GM10266 (cell line): ENCODE measurements around the gene GMEB2.
"Not testable (repeated sequence)": the region's sequence is repeated elsewhere in the genome, so short reads cannot be mapped to it uniquely, and the experiment has no call there.

Experiments used
- DNase-seq: peaks from one replicate; pipeline ENCODE4 v3.0.0; 2012; ENCODE audit errors: extremely low spot score
- TF ChIP-seq, protein P1 (sequence below): IDR thresholded peaks from 2 replicates; pipeline ENCODE4 v1.5.1; 2012; ENCODE audit warnings: mild to moderate bottlenecking, low read depth; ENCODE audit not compliant: control insufficient read depth, insufficient read depth; ENCODE audit errors: missing control alignments

Gene GMEB2

DNA sequence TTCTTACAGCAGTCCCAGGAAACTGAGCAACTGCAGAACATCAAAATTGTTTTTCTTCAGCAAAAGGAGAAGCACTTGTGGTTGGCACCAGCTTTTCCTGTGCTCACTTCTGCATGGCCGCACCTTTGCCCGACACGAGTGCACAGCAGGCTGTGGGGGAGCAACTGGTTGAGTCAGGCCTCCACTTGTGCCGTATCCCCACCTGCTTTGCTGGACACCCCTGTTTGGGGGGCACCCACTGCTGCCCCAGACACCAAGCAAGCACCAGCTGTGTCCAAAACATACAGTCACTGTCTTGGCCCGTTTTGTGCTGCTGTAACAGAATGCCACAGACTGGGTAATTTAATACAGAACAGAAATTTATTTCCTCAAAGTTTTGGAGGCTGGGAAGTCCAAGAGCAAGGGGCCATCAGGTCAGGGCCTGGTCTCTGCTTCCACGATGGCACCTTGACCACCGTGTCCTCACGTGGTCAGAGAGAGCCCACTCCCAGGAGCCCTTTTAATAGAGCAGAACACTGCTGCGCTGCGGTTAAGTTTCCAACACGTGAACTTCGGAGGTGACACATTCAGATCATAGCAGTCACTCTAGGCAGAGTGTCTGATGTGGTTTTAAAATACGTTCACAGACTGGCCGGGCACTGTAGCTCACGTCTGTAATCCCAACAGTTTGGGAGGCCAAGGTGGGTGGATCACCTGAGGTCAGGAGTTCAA, 8.7 kb upstream of the GMEB2 start:
- no peak for DNase-seq

DNA sequence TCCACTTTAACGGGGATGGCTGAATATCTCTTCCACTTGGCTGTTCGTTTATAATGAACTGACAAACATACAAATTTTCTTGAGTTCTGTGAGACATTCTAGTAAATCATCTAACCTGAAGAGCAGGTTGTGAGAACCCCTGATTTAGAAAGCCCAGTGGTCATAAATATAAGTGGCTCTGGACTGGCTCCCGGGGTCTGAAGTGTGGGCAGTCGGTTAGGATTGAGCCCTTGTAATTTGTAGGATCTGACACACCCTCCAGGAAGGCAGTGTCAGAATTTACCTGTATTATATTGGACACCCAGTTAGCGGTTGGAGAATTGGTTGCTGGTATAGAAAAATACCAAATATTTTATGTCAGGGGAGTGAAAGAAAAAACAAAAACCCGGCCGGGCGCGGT, 6.8 kb upstream of the GMEB2 start:
- no peak for DNase-seq
- TF ChIP-seq, protein P1, sequence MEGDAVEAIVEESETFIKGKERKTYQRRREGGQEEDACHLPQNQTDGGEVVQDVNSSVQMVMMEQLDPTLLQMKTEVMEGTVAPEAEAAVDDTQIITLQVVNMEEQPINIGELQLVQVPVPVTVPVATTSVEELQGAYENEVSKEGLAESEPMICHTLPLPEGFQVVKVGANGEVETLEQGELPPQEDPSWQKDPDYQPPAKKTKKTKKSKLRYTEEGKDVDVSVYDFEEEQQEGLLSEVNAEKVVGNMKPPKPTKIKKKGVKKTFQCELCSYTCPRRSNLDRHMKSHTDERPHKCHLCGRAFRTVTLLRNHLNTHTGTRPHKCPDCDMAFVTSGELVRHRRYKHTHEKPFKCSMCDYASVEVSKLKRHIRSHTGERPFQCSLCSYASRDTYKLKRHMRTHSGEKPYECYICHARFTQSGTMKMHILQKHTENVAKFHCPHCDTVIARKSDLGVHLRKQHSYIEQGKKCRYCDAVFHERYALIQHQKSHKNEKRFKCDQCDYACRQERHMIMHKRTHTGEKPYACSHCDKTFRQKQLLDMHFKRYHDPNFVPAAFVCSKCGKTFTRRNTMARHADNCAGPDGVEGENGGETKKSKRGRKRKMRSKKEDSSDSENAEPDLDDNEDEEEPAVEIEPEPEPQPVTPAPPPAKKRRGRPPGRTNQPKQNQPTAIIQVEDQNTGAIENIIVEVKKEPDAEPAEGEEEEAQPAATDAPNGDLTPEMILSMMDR: no peak

More for the DNA sequence above, 8.7 kb upstream of the GMEB2 start:
- TF ChIP-seq, protein P1: no peak

DNA sequence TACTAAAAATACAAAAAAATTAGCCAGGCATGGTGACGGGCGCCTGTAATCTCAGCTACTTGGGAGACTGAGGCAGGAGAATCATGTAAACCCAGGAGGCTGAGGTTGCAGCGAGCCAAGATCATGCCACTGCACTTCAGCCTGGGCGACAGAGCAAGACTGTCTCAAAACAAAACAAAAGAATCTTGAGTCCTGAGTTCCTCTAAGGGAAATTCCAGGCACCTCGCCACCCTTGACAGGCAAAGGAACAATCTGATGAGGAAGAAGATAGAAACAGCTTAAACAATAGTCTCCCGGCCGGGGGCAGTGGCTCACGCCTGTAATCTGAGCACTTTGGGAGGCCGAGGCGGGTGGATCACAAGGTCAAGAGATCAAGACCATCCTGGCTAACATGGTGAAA, 4.5 kb upstream of the GMEB2 start:
- DNase-seq: not testable (repeated sequence)

DNA sequence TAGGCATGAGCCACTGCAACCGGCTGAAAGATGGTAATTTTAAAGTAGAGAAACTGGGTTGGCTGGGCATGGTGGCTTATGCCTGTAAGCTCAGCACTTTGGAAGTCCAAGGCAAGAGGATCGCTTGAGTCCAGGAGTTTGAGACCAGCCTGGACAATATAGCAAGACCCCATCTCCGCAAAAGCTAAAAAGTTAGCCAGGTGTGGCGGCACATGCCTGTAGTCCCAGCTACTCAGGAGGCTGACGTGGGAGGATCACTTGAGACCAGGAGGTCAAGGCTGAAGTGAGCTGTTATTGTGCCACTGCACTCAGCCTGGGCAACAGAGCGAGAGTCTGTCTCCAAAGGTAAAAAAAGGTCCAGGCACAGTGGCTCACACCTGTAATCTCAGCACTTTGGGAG, 4.1 kb upstream of the GMEB2 start:
- DNase-seq: not testable (repeated sequence)

DNA sequence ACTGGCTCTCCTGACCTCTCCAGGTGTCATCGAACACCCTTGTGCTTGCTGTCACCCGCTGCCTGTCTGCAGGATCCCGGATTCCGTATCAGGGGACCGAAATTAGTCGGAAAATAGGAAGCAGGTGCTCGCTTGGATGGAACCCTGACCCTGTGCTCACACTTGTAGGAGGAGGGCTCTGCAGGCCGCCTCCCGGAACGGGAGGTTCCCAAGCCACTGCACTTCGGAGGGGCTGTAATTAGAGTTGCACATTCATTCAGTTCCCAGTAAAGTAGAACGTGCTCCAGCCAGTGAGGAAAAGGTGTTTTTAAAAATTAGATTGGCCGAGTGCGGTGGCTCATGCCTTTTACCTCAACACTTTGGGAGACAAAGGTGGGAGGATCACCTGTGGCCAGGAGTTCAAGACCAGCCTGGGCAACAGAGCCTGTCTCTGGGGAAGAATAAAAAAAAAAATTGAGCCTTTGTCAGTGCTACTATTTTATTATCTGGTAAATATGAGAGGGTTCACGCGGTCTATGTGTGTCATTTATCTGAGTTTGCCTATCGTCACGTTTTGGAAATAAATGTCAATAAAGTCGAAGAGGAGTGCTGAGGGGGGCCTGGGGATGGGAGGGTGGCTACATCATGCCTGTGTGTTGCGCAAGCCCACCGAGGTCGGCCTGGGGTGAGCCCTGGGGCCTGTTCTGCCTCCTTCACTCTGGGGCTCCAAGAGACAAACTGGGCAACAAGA, 1.5 kb upstream of the GMEB2 start:
- TF ChIP-seq, protein P1: no peak
- peak; percentile 75 for DNase-seq

DNA sequence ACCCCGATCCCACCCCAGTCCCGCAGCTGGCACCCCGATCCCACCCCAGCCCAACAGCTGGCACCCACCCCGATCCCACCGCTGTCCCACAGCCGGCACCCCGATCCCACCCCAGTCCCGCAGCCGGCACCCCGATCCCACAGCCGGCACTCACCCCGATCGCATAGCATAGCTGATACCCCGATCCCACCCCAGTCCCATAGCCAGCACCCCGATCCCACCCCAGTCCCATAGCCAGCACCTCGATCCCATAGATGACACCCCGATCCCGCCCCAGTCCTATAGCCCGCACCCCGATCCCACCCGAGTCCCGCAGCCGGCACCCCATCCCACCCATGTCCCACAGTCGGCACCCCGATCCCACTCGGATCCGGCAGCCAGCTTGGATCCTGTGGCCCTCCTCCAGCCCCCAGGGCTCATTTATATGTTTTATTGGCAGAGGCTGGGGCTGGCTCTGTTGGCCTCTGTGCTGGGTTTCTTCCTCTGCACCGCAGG, 897 bp upstream of the GMEB2 start:
- TF ChIP-seq, protein P1: no peak
- no peak for DNase-seq

DNA sequence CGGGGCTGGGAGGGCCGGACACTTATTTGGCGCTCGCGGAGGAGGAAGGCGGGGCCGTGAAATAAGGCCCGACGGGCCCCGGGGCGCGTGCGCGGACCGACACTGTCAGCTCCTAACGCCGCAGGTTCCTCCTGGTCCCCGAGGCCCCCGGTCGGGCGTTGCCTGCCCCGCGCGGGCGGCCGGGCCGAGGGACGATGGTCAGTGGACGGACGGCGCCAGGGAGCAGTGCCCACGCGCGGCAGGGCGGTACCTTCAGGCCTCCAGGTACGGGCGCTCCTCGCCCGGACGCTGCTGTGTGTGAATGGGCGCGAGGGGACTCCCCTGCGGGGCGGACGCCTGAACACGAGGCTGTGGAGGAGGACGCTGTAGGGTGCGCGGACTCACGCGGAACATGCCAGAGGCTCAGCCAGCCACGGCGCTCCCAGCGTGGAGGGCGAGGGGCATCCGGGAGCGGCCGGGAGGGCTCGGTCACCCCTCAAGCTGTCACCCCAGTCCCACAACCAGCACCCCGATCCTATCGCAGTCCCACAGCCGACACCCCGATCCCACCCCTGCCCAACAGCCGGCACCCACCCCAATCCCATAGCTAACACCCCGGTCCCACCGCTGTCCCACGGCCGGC, 339 bp upstream of the GMEB2 start:
- DNase-seq: peak; percentile 98
- TF ChIP-seq, protein P1: no peak

DNA sequence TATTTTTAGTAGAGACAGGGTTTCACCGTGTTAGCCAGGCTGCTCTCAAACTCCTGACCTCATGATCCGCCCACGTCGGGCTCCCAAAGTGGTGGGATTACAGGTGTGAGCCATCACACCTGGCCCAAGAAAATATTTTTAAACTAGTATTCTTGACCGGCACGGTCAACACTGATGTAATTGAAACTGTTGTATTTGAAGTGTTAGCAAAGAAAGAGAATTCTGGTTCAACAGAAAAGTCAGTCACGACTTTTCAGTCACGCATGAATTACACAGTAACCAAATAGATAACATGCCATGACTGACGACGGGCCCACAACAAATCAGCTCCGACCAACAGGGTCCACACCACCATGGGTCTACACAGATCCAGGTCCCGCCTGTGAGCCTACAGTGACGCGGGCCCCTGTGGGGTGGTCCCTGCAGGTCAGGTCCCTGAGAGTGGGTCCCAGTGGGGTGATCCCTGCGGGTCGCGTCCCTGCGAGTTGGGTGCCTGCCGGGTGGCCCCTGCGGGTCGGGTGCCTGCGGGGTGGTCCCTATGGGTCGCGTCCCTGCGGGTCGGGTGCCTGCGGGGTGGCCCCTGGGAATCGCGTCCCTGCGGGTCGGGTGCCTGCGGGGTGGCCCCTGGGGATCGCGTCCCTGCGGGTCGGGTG, 1.0 kb downstream of the GMEB2 start:
- DNase-seq: peak; percentile 67
- TF ChIP-seq, protein P1: no peak
